ENCODE data around the gene DCUN1D1.

The DCUN1D1 gene

DNA sequence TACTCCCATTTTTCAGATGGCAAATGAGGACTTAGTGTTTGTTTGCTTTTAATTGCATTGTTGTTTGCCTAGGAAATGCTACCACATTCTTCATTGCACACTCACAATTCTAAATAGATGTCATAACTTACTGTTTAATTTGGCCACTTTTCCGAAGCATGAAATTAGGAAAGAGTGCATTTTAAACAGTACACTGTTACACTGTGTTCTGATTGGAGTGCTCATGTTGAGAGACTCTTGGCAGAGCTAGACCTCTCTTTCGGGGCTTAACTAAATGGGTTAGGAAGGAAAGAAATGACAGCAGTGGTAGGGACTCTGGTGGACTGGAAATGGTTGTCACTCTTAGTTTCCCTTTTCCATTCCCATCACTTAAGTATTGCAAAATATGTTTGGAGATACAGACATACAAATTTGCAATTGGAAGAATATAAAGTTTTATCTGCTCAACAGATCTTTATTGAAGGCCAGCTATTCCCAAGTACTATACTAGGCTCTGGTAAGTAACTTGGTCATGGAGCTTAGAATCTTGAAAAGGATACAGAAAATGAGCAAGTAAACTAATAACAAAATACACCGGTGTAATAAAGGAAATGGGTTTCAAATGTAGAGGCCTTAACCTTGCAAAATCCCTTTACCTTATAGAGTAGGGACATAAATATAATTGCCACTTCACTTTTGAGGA lies 90.2 kb downstream of the DCUN1D1 start:
- no peak for TF ChIP-seq ZFX (IDR thresholded peaks at IDR 0.05)
- TF ChIP-seq, protein P1, sequence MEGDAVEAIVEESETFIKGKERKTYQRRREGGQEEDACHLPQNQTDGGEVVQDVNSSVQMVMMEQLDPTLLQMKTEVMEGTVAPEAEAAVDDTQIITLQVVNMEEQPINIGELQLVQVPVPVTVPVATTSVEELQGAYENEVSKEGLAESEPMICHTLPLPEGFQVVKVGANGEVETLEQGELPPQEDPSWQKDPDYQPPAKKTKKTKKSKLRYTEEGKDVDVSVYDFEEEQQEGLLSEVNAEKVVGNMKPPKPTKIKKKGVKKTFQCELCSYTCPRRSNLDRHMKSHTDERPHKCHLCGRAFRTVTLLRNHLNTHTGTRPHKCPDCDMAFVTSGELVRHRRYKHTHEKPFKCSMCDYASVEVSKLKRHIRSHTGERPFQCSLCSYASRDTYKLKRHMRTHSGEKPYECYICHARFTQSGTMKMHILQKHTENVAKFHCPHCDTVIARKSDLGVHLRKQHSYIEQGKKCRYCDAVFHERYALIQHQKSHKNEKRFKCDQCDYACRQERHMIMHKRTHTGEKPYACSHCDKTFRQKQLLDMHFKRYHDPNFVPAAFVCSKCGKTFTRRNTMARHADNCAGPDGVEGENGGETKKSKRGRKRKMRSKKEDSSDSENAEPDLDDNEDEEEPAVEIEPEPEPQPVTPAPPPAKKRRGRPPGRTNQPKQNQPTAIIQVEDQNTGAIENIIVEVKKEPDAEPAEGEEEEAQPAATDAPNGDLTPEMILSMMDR (conservative IDR thresholded peaks at IDR 0.05) = no peak
- H3K27ac ChIP-seq = no peak overlapping the region

Data from C4-2B (cell line).